Left ventricle myocardium inferior (tissue), 1 donor: ENCODE results near the gene DST. TPM values are rescaled to one million over a fixed set of nuclear protein-coding genes. Genes with fewer than 3 reads are reported as not detected.

ENCODE experiments used
- DNase-seq: peaks from one replicate; pipeline ENCODE4 v3.0.0-alpha.2; 2020
- H3K27ac ChIP-seq: fragments of 200-600 bp; replicated peaks from 2 replicates; pipeline ENCODE4 v1.8.0; 2021
- H3K27me3 ChIP-seq: fragments of 200-600 bp; 2 replicates; pipeline ENCODE4 v1.8.0; 2021; ENCODE audit warnings: low read depth
- H3K36me3 ChIP-seq: fragments of 200-600 bp; 2 replicates; pipeline ENCODE4 v1.8.0; 2021
- H3K4me1 ChIP-seq: fragments of 200-600 bp; 2 replicates; pipeline ENCODE4 v1.8.0; 2021
- H3K4me3 ChIP-seq: fragments of 200-600 bp; 2 replicates; pipeline ENCODE4 v1.8.0; 2021; ENCODE audit warnings: mild to moderate bottlenecking, moderate library complexity
- H3K9me3 ChIP-seq: fragments of 200-600 bp; replicated peaks from 2 replicates; pipeline ENCODE4 v1.8.0; 2021
- CTCF ChIP-seq: fragments of 200-600 bp; IDR thresholded peaks from 2 replicates; pipeline ENCODE4 v1.8.0; 2021; ENCODE audit warnings: antibody characterized with exemption, mild to moderate bottlenecking, borderline replicate concordance
- intact Hi-C: fragments of 100-400 bp; cut with micrococcal nuclease; formaldehyde crosslinking; loops from one replicate; pipeline ENCODE4 v1.11.0; 2022
- total RNA-seq: library from RNA; stranded (reverse); fragmentation: NEBNext Ultra II Directional; extraction: Animal tissue kit (Norgen Biotek cat#: 25700); gene quantifications from one replicate; pipeline ENCODE4 v1.2.1, GENCODE V29; 2021
- donor health status: DM: no; HTN: yes; CAD: no; lungs with severe emphysema.

Gene DST
- total RNA-seq, 1 donor from 2014 or later = 331 TPM

GRCh38 chr6:56532766-56533551 is 109.7 kb downstream of the DST start:
- Histone ChIP-seq H3K27me3 (no peaks in the 10 kb centered on the region), H3K4me1 (peaks cover 76% of the 10 kb centered on the region), H3K27ac (peak overlapping the region; percentile 3), H3K4me3 (no peak overlapping the region), H3K36me3 (peaks cover 76% of the 10 kb centered on the region), H3K9me3 (no peaks in the 10 kb centered on the region)
- no peak for TF ChIP-seq CTCF
- no peak for DNase-seq
- intact Hi-C loops = no loop called here

- intact Hi-C loops = no loop called here
- DNase-seq = no peak
- Histone ChIP-seq H3K4me1 (peaks cover 76% of the 10 kb centered on the region), H3K27me3 (no peaks in the 10 kb centered on the region), H3K9me3 (no peaks in the 10 kb centered on the region), H3K36me3 (peaks cover 84% of the 10 kb centered on the region), H3K27ac (no peak overlapping the region), H3K4me3 (no peak overlapping the region)
- TF ChIP-seq CTCF = no peak
These were observed 110.7 kb downstream of the DST start for GRCh38 chr6:56531839-56532595.

GRCh38 chr6:56529594-56530191 is 113.0 kb downstream of the DST start:
- no peaks in the 10 kb centered on the region for H3K27me3 ChIP-seq
- DNase-seq = no peak
- H3K4me1 ChIP-seq = peaks cover 79% of the 10 kb centered on the region
- intact Hi-C loops = no loop called here
- no peaks in the 10 kb centered on the region for H3K9me3 ChIP-seq
- peak overlapping the region; percentile 59 for H3K27ac ChIP-seq
- peaks cover 77% of the 10 kb centered on the region for H3K36me3 ChIP-seq
- no peak for TF ChIP-seq CTCF
- no peak overlapping the region for H3K4me3 ChIP-seq

- TF ChIP-seq CTCF = no peak
- peaks cover 76% of the 10 kb centered on the region for H3K4me1 ChIP-seq
- DNase-seq = no peak
- H3K36me3 ChIP-seq = peaks cover 69% of the 10 kb centered on the region
- H3K27ac ChIP-seq = peak overlapping the region; percentile 59
- no peak overlapping the region for H3K4me3 ChIP-seq
- intact Hi-C loops = no loop called here
- no peaks in the 10 kb centered on the region for H3K27me3 ChIP-seq
- H3K9me3 ChIP-seq = no peaks in the 10 kb centered on the region
These were observed 114.3 kb downstream of the DST start for GRCh38 chr6:56528412-56528841.

GRCh38 chr6:56527934-56528333 is 114.8 kb downstream of the DST start:
- H3K4me3 ChIP-seq = no peak overlapping the region
- H3K27me3 ChIP-seq = no peaks in the 10 kb centered on the region
- H3K27ac ChIP-seq = peak overlapping the region; percentile 59
- H3K4me1 ChIP-seq = peaks cover 72% of the 10 kb centered on the region
- no peak for DNase-seq
- H3K9me3 ChIP-seq = no peaks in the 10 kb centered on the region
- H3K36me3 ChIP-seq = peaks cover 69% of the 10 kb centered on the region
- intact Hi-C loops = no loop called here
- no peak for TF ChIP-seq CTCF
